ENCODE results near the gene KRTAP9-2.

- TF ChIP-seq, protein P1, sequence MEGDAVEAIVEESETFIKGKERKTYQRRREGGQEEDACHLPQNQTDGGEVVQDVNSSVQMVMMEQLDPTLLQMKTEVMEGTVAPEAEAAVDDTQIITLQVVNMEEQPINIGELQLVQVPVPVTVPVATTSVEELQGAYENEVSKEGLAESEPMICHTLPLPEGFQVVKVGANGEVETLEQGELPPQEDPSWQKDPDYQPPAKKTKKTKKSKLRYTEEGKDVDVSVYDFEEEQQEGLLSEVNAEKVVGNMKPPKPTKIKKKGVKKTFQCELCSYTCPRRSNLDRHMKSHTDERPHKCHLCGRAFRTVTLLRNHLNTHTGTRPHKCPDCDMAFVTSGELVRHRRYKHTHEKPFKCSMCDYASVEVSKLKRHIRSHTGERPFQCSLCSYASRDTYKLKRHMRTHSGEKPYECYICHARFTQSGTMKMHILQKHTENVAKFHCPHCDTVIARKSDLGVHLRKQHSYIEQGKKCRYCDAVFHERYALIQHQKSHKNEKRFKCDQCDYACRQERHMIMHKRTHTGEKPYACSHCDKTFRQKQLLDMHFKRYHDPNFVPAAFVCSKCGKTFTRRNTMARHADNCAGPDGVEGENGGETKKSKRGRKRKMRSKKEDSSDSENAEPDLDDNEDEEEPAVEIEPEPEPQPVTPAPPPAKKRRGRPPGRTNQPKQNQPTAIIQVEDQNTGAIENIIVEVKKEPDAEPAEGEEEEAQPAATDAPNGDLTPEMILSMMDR (IDR thresholded peaks at IDR 0.05): no peak
- TF ChIP-seq POLR2A (IDR thresholded peaks at IDR 0.05): no peak
Measured at GRCh38 chr17:41178843-41179616, 47.4 kb upstream of the KRTAP9-2 start.

Data from lower leg skin (tissue), 3 donors.